Kidney tubule cell (primary cell): Measurements from ENCODE around the gene STARD9.
"Not testable (repeated sequence)": the region's sequence is repeated elsewhere in the genome, so short reads cannot be mapped to it uniquely, and the experiment has no call there.

ENCODE experiments used
- DNase-seq: peaks from one replicate; pipeline ENCODE4 v3.0.0-alpha.2; 2018; ENCODE audit warnings: low spot score

Gene STARD9

GRCh38 chr15:42575188-42576039 is at the start of gene STARD9:
TSS of gene STARD9 (plus strand) at chr15:42575606. CDS start at chr15:42575716, 110 bp downstream.
- DNase-seq = peak; percentile 99

GRCh38 chr15:42528970-42529369 is 46.4 kb upstream of the STARD9 start:
- no peak for DNase-seq

- DNase-seq = no peak
Measured at GRCh38 chr15:42533246-42533645, 42.2 kb upstream of the STARD9 start.

- DNase-seq = no peak
Measured at GRCh38 chr15:42544853-42545629, 30.4 kb upstream of the STARD9 start.

- no peak for DNase-seq
Measured at GRCh38 chr15:42547918-42548248, 27.5 kb upstream of the STARD9 start.

- DNase-seq = peak; percentile 88
Measured at GRCh38 chr15:42548249-42549031, 27.0 kb upstream of the STARD9 start, which contains the start of the genes HAUS2 and LRRC57. TSS of gene HAUS2 (plus strand) at chr15:42548838. CDS start at chr15:42548873, 35 bp downstream. TSS of gene LRRC57 (minus strand) at chr15:42548793. CDS start at chr15:42548434, 359 bp downstream.

GRCh38 chr15:42549032-42549491 is 26.3 kb upstream of the STARD9 start:
- no peak for DNase-seq

- DNase-seq = no peak
Measured at GRCh38 chr15:42549741-42550392, 25.5 kb upstream of the STARD9 start.

- no peak for DNase-seq
Measured at GRCh38 chr15:42553554-42553953, 21.9 kb upstream of the STARD9 start.

GRCh38 chr15:42556550-42557207 is 18.7 kb upstream of the STARD9 start:
- DNase-seq = not testable (repeated sequence)

GRCh38 chr15:42558739-42559138 is 16.7 kb upstream of the STARD9 start:
- no peak for DNase-seq

GRCh38 chr15:42576040-42576594 is 711 bp downstream of the STARD9 start:
- DNase-seq = no peak

- no peak for DNase-seq
Measured at GRCh38 chr15:42576776-42577175, 1.4 kb downstream of the STARD9 start.

GRCh38 chr15:42577514-42578031 is 2.2 kb downstream of the STARD9 start:
- no peak for DNase-seq

GRCh38 chr15:42578984-42579537 is 3.7 kb downstream of the STARD9 start:
- DNase-seq = no peak

GRCh38 chr15:42581272-42581730 is 5.9 kb downstream of the STARD9 start:
- peak; percentile 79 for DNase-seq

GRCh38 chr15:42582569-42583375 is 7.4 kb downstream of the STARD9 start:
- no peak for DNase-seq

- peak; percentile 38 for DNase-seq
Measured at GRCh38 chr15:42584031-42584765, 8.8 kb downstream of the STARD9 start.
